Chondrocyte (in vitro differentiated cells): ENCODE results near the gene DRC3. TPM values are rescaled to one million over a fixed set of nuclear protein-coding genes. Genes with fewer than 3 reads are reported as not detected.

Experiments
- DNase-seq: peaks from one replicate; pipeline ENCODE4 v3.0.0; 2021; ENCODE audit warnings: mixed read lengths, low spot score
- H3K27ac Mint-ChIP-seq: one replicate; pipeline ENCODE4 v1.8.0; 2021; ENCODE audit warnings: mild to moderate bottlenecking, moderate library complexity, mixed read lengths; ENCODE audit not compliant: unreplicated experiment
- H3K27me3 Mint-ChIP-seq: 2 replicates; pipeline ENCODE4 v1.8.0; 2021; ENCODE audit warnings: low read depth, mixed read lengths
- H3K36me3 Mint-ChIP-seq: 2 replicates; pipeline ENCODE4 v1.8.0; 2021; ENCODE audit warnings: low read depth, mixed read lengths
- H3K4me1 Mint-ChIP-seq: 2 replicates; pipeline ENCODE4 v1.8.0; 2021; ENCODE audit warnings: low read depth, mild to moderate bottlenecking, mixed read lengths
- H3K4me3 Mint-ChIP-seq: one replicate; pipeline ENCODE4 v1.8.0; 2021; ENCODE audit warnings: mild to moderate bottlenecking, moderate library complexity, mixed read lengths; ENCODE audit not compliant: unreplicated experiment
- H3K9me3 Mint-ChIP-seq: 2 replicates; pipeline ENCODE4 v1.8.0; 2021; ENCODE audit warnings: low read depth, mixed read lengths
- CTCF ChIP-seq: fragments of 200-600 bp; sonication (generic); IDR thresholded peaks from 2 replicates; pipeline ENCODE4 v1.5.0; 2021; ENCODE audit warnings: antibody characterized with exemption, mild to moderate bottlenecking, moderate library complexity
- total RNA-seq: library from RNA; stranded (reverse); gene quantifications from 3 replicates; pipeline ENCODE4 v1.2.1, GENCODE V29; 2021

Gene DRC3
- total RNA-seq, 1 donor from 2014 or later: 1.2 TPM

- TF ChIP-seq CTCF: no peak
- peaks cover 2% of the 10 kb centered on the region for H3K36me3 Mint-ChIP-seq
- no peak overlapping the region for H3K27ac Mint-ChIP-seq
- DNase-seq: no peak
- no peak overlapping the region for H3K4me3 Mint-ChIP-seq
- H3K4me1 Mint-ChIP-seq: peaks cover 7% of the 10 kb centered on the region
- no peaks in the 10 kb centered on the region for H3K9me3 Mint-ChIP-seq
- no peaks in the 10 kb centered on the region for H3K27me3 Mint-ChIP-seq
Measured at GRCh38 chr17:17999364-18000029, 26.8 kb downstream of the DRC3 start.

GRCh38 chr17:18000030-18000408, 27.4 kb downstream of the DRC3 start:
- no peaks in the 10 kb centered on the region for H3K9me3 Mint-ChIP-seq
- peaks cover 2% of the 10 kb centered on the region for H3K4me1 Mint-ChIP-seq
- no peaks in the 10 kb centered on the region for H3K27me3 Mint-ChIP-seq
- no peak for DNase-seq
- no peak for TF ChIP-seq CTCF
- H3K27ac Mint-ChIP-seq: no peak overlapping the region
- H3K4me3 Mint-ChIP-seq: no peak overlapping the region
- peaks cover 2% of the 10 kb centered on the region for H3K36me3 Mint-ChIP-seq

- H3K27me3 Mint-ChIP-seq: no peaks in the 10 kb centered on the region
- H3K4me3 Mint-ChIP-seq: no peak overlapping the region
- no peaks in the 10 kb centered on the region for H3K4me1 Mint-ChIP-seq
- DNase-seq: no peak
- peaks cover 4% of the 10 kb centered on the region for H3K36me3 Mint-ChIP-seq
- TF ChIP-seq CTCF: no peak
- H3K9me3 Mint-ChIP-seq: no peaks in the 10 kb centered on the region
- no peak overlapping the region for H3K27ac Mint-ChIP-seq
Measured at GRCh38 chr17:18002171-18002570, 29.5 kb downstream of the DRC3 start.

GRCh38 chr17:18004345-18004744, 31.7 kb downstream of the DRC3 start:
- Mint-ChIP-seq H3K4me3 (no peak overlapping the region), H3K27me3 (no peaks in the 10 kb centered on the region), H3K36me3 (peaks cover 4% of the 10 kb centered on the region), H3K27ac (no peak overlapping the region), H3K4me1 (peaks cover 9% of the 10 kb centered on the region), H3K9me3 (no peaks in the 10 kb centered on the region)
- no peak for TF ChIP-seq CTCF
- no peak for DNase-seq

GRCh38 chr17:18004884-18005305, 32.2 kb downstream of the DRC3 start:
- Mint-ChIP-seq H3K36me3 (peaks cover 4% of the 10 kb centered on the region), H3K4me1 (peaks cover 10% of the 10 kb centered on the region), H3K4me3 (no peak overlapping the region), H3K27me3 (no peaks in the 10 kb centered on the region), H3K27ac (no peak overlapping the region), H3K9me3 (no peaks in the 10 kb centered on the region)
- DNase-seq: no peak
- TF ChIP-seq CTCF: peak; percentile 34
